Astrocyte (in vitro differentiated cells and primary cell): Measurements from ENCODE around the gene TKT.

Experiments
- CTCF ChIP-seq: IDR thresholded peaks from 2 replicates; pipeline ENCODE4 v1.5.1; 2011; ENCODE audit warnings: low read depth, mild to moderate bottlenecking, inconsistent platforms, low read length, moderate library complexity; ENCODE audit not compliant: insufficient read depth
- EZH2 ChIP-seq: IDR thresholded peaks from 2 replicates; pipeline ENCODE4 v1.6.1; 2012; ENCODE audit warnings: mild to moderate bottlenecking, low read length, inconsistent platforms; ENCODE audit not compliant: insufficient read depth

- no peak for TF ChIP-seq CTCF
- TF ChIP-seq EZH2: no peak
These were observed 39.1 kb downstream of the TKT start for GRCh38 chr3:53216723-53217122.
